Lower leg skin (tissue), 3 donors: ENCODE measurements around the gene KIAA0513.

Source experiments
- CTCF ChIP-seq, 3 donors: fragments of 450-650 bp; IDR thresholded peaks; one replicate each; pipeline ENCODE4 v1.5.1; 2016; ENCODE audit warnings: antibody characterized with exemption in 3 of 3, mild to moderate bottlenecking in 3 of 3, moderate library complexity in 2 of 3
- POLR2A ChIP-seq, 2 donors: fragments of 450-650 bp; IDR thresholded peaks; one replicate each; pipeline ENCODE4 v1.6.1; 2016 to 2017; ENCODE audit warnings: antibody characterized with exemption in 2 of 2, mild to moderate bottlenecking in 1 of 2, moderate library complexity in 1 of 2

- TF ChIP-seq POLR2A (IDR thresholded peaks at IDR 0.05), result no peak
- no peak for TF ChIP-seq CTCF (IDR thresholded peaks at IDR 0.05)
Measured at GRCh38 chr16:85014311-85014710, 13.3 kb upstream of the KIAA0513 start.
